Stimulated activated naive B cell treated with anti-CD40 and anti-IgM and Interleukin-4, amounts not matched to agents 10 μg/mL and 1 μg/mL and 100 μg/mL, for 72 hours (primary cell): ENCODE measurements around the gene RPS18.

ENCODE experiments used
- ATAC-seq, 2 donors: fragments of 150-1000 bp; cut with Tn5 transposase; replicated peaks; 2 replicates each; pipeline ENCODE4 v1.10.0; 2021; ENCODE audit warnings: moderate library complexity in 1 of 2
- DNase-seq: peaks from one replicate; pipeline ENCODE4 v3.0.0; 2021
- H3K27ac Mint-ChIP-seq: one replicate; pipeline ENCODE4 v1.8.0; 2022; ENCODE audit warnings: mild to moderate bottlenecking, mixed read lengths
- H3K27me3 Mint-ChIP-seq, 2 donors: one replicate each; pipeline ENCODE4 v1.8.0; 2022; ENCODE audit warnings: mixed read lengths in 2 of 2
- H3K36me3 Mint-ChIP-seq, 2 donors: one replicate each; pipeline ENCODE4 v1.8.0; 2022; ENCODE audit warnings: mixed read lengths in 2 of 2, mild to moderate bottlenecking in 1 of 2
- H3K4me1 Mint-ChIP-seq, 2 donors: one replicate each; pipeline ENCODE4 v1.8.0; 2022; ENCODE audit warnings: mixed read lengths in 2 of 2, mild to moderate bottlenecking in 1 of 2
- H3K4me3 Mint-ChIP-seq, 2 donors: one replicate each; pipeline ENCODE4 v1.8.0; 2022; ENCODE audit warnings: mild to moderate bottlenecking in 2 of 2, mixed read lengths in 2 of 2, moderate library complexity in 1 of 2
- H3K9me3 Mint-ChIP-seq, 2 donors: one replicate each; pipeline ENCODE4 v1.8.0; 2022; ENCODE audit warnings: mixed read lengths in 2 of 2, mild to moderate bottlenecking in 1 of 2

The RPS18 gene

DNA sequence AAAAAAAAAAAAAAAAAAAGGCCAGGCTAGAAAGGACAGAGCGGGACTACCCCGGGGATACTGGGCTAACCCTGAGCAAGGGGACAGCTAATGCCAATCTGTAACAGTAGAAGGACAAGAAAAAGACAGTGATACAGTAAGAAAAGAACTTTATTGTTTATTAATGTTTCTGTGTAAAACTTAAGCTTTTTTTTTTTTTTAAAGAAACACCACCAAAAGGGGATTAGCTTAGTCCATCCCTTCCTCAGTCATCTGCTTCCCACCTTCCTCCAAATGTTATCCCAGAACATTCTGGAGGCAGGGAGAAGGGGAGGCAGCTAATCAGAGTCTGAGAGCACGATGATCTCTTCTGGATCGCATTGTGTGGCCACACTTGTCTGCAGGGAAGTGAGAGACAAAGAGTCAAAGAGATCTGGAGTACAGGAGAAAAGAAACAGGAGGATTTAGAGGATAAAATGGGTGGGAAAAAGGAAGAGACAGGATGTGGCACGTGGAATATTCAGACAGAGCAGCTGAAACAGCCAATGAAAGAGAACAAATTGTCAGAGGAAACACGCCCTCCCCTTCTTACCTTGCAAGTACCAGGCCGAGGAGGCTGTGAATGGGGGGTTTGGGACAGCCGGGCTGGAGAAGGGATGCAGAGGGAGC lies 46.7 kb downstream of the RPS18 start:
- peaks cover 64 to 83% of the 10 kb centered on the region in 2 donors for H3K4me1 Mint-ChIP-seq
- ATAC-seq (no peak), DNase-seq (no peak)
- peak overlapping the region; percentile 99 for H3K27ac Mint-ChIP-seq
- H3K9me3 Mint-ChIP-seq: no peaks in the 10 kb centered on the region
- H3K36me3 Mint-ChIP-seq: peaks cover 56 to 82% of the 10 kb centered on the region in 2 donors
- H3K4me3 Mint-ChIP-seq: peak overlapping the region; percentile 97 to 98
- H3K27me3 Mint-ChIP-seq: no peaks in the 10 kb centered on the region

DNA sequence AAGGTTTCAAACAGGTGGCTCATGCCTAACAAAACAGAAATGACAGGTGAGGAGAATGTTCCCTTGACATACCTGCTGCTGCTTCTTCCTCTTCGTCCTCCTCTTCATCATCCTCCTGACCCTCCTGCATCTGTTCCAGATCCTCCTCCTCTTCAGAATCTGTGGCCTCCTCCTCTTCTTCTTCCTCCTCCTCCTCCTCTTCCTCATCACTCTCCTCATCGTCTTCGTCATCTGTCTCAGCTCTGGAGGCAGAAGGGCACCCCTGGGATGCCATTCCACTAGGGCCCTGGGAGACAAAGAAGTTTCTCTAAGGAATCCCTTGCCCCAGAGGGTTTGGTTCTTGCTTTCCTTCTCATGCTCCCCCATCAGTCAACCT lies 48.1 kb downstream of the RPS18 start:
- Mint-ChIP-seq H3K27me3 (no peaks in the 10 kb centered on the region), H3K36me3 (peaks cover 52 to 73% of the 10 kb centered on the region in 2 donors), H3K4me1 (peaks cover 61 to 83% of the 10 kb centered on the region in 2 donors), H3K4me3 (peak overlapping the region; percentile 4 to 97), H3K27ac (peak overlapping the region; percentile 82), H3K9me3 (no peaks in the 10 kb centered on the region)
- no peak for DNase-seq
- no peak for ATAC-seq

DNA sequence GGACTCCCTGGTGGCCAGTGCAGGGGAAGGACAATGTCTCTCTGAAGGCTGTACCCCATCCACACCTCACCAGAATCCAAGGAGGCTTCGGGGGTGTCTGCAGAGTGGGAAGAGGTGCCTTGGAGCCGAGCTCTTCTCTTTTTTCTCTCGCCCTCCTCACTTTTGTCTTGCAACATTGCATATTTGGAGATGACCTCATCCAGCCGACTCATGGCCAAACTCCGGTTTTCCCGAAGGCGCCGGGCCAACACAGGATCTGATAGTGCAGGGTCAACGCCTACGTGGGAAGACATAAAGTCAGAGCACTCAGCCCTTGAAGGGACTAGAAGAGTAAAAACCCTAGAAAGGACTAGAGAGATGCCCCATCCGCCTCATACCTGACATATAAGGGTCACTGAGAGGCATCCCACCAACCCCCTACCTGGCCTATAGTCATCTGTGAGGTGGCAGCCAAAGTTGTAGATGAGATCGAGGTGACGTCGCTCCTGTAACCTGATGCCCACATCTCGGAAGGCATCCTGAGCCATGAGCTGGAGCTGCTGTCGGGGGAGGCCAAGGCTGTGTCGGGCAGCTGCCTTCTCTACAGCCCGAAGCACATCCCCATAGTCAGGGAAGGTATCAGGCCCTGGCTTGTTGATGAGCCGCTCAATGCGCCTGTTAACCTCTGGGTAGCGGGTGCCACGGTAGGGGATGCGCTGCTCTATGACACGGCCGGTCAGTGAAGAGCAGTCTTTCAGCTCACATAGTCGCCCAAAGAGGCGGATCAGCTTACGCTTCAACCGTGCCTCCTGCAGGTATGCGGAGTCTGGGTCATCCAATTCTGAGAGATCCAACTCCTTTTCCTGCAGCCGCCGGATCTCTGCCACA lies 48.7 kb downstream of the RPS18 start:
- no peak for ATAC-seq
- peak overlapping the region; percentile 82 for H3K27ac Mint-ChIP-seq
- H3K36me3 Mint-ChIP-seq: peaks cover 48 to 68% of the 10 kb centered on the region in 2 donors
- no peaks in the 10 kb centered on the region for H3K27me3 Mint-ChIP-seq
- DNase-seq: no peak
- H3K4me3 Mint-ChIP-seq: peak overlapping the region; percentile 90 to 97
- peaks cover 54 to 77% of the 10 kb centered on the region in 2 donors for H3K4me1 Mint-ChIP-seq
- no peaks in the 10 kb centered on the region for H3K9me3 Mint-ChIP-seq

DNA sequence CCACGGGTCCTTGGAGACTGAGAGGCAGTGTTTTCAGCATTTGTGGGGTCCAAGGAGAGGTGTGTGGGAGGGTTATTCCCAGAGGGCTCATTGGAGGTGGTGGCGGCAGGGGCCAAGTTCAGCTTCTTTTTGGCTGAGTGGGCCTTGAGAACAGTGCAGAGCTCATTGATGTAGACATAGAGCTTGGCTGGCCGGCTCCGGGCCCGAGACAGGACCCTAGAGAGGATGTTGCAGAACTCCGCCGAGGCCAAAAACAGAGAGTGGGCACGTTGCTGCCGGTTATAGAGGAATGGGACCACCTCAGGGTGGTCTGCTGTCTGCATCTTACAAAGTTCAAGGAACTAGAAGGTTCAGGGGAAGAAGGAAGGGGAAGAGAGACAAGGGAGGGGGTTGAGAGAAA lies 49.4 kb downstream of the RPS18 start:
- peaks cover 50 to 70% of the 10 kb centered on the region in 2 donors for H3K4me1 Mint-ChIP-seq
- no peak for ATAC-seq
- DNase-seq: no peak
- no peaks in the 10 kb centered on the region for H3K9me3 Mint-ChIP-seq
- peak overlapping the region; percentile 44 for H3K27ac Mint-ChIP-seq
- peaks cover 46 to 61% of the 10 kb centered on the region in 2 donors for H3K36me3 Mint-ChIP-seq
- peak overlapping the region; percentile 90 to 97 for H3K4me3 Mint-ChIP-seq
- no peaks in the 10 kb centered on the region for H3K27me3 Mint-ChIP-seq

DNA sequence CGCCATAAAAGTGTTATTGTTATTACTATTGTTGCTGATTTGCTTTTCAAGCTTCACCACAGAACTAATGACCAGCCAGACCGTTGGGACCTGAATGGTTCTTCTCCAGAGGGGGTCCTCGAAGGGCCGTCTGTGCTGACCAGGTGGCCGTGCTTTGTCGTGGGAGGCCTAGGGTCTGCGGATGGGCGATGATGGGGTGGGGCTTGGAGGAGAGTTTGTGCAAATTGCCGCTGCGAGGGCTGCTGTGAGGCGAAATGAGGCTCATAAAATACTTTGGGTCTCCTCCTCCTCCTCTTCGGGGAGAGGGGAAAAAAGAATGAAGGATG lies 51.7 kb downstream of the RPS18 start:
- H3K4me1 Mint-ChIP-seq: peaks cover 38 to 52% of the 10 kb centered on the region in 2 donors
- H3K36me3 Mint-ChIP-seq: peaks cover 35 to 41% of the 10 kb centered on the region in 2 donors
- peak overlapping the region; percentile 90 to 97 for H3K4me3 Mint-ChIP-seq
- no peaks in the 10 kb centered on the region for H3K9me3 Mint-ChIP-seq
- ATAC-seq (peak in 1 of 2 donors; percentile 3), DNase-seq (no peak)
- H3K27me3 Mint-ChIP-seq: no peaks in the 10 kb centered on the region
- H3K27ac Mint-ChIP-seq: peak overlapping the region; percentile 99

DNA sequence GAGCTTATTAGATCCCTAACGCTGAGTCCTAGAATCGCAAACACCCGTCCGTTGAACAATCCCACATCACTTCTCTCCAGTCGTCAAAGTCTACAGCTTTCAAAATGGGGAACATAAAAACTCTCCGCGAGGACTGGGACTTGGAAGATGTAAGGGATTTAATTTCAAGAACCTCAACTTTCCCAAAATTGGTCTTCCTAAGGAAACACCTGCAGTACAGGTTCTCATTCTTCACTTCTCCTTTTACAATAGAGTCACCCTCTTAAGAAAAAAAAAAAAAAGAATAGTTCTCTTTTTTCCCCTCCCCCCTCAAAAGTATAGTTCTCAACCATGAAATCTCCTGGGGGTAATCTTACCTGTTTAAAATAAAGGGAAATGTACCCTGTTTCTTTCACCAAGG lies 52.2 kb downstream of the RPS18 start:
- no peaks in the 10 kb centered on the region for H3K27me3 Mint-ChIP-seq
- peak overlapping the region; percentile 99 for H3K27ac Mint-ChIP-seq

More for the DNA sequence above, 52.2 kb downstream of the RPS18 start:
- Mint-ChIP-seq H3K4me1 (peaks cover 37 to 52% of the 10 kb centered on the region in 2 donors), H3K36me3 (peaks cover 30 to 35% of the 10 kb centered on the region in 2 donors), H3K9me3 (no peaks in the 10 kb centered on the region), H3K4me3 (peak overlapping the region; percentile 90 to 97)
- DNase-seq (no peak), ATAC-seq (peak; percentile 22 to 39)
